ENCODE results near the gene TNIP1. TPM values are rescaled to one million over a fixed set of nuclear protein-coding genes. Genes with fewer than 3 reads are reported as not detected.

The TNIP1 gene
- total RNA-seq, 2 experiments from 2014 or later: 110 to 115 TPM

GRCh38 chr5:151034422-151035379 lies 46.1 kb downstream of the TNIP1 start:
- CTCF ChIA-PET: interaction anchor here (1.5 kb wide), 1 partner anchor 81 kb away, joined by 5 read pairs; no protein-coding TSS in a partner anchor
- no peak overlapping the region for H3K27ac ChIP-seq (ENCODE audit: low read depth in 1 of 2, low read length in 2 of 2)

GRCh38 chr5:151033217-151033934 lies 47.5 kb downstream of the TNIP1 start:
- no peak for ATAC-seq (ENCODE audit: poor library complexity)
- Mint-ChIP-seq H3K4me3 (no peak overlapping the region), H3K36me3 (ENCODE audit: low read depth) (peaks cover 99% of the 10 kb centered on the region), H3K9me3 (no peaks in the 10 kb centered on the region), H3K27me3 (no peaks in the 10 kb centered on the region), H3K27ac (no peak overlapping the region), H3K4me1 (ENCODE audit: low read depth) (no peaks in the 10 kb centered on the region)
- no peak overlapping the region for H3K4me3 ChIP-seq (ENCODE audit: low read length)
- intact Hi-C loops (cut with DNase I, micrococcal nuclease): no loop called here
- ChIA-PET POLR2A (no interaction called here), CTCF (no interaction called here)
- H3K36me3 ChIP-seq (ENCODE audit: insufficient read depth, low read length): peaks cover 94% of the 10 kb centered on the region
- no peaks in the 10 kb centered on the region for H3K4me1 ChIP-seq (ENCODE audit: insufficient read depth, low read length)
- TF ChIP-seq, protein P1, sequence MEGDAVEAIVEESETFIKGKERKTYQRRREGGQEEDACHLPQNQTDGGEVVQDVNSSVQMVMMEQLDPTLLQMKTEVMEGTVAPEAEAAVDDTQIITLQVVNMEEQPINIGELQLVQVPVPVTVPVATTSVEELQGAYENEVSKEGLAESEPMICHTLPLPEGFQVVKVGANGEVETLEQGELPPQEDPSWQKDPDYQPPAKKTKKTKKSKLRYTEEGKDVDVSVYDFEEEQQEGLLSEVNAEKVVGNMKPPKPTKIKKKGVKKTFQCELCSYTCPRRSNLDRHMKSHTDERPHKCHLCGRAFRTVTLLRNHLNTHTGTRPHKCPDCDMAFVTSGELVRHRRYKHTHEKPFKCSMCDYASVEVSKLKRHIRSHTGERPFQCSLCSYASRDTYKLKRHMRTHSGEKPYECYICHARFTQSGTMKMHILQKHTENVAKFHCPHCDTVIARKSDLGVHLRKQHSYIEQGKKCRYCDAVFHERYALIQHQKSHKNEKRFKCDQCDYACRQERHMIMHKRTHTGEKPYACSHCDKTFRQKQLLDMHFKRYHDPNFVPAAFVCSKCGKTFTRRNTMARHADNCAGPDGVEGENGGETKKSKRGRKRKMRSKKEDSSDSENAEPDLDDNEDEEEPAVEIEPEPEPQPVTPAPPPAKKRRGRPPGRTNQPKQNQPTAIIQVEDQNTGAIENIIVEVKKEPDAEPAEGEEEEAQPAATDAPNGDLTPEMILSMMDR (IDR thresholded peaks at IDR 0.05): no peak
- no peaks in the 10 kb centered on the region for H3K9me3 ChIP-seq (ENCODE audit: control insufficient read depth in 1 of 2, insufficient read depth in 1 of 2, low read length in 2 of 2)
- DNase-seq: no peak
- no peak overlapping the region for H3K27ac ChIP-seq (ENCODE audit: low read depth in 1 of 2, low read length in 2 of 2)
- H3K27me3 ChIP-seq (ENCODE audit: control insufficient read depth in 1 of 2, insufficient read depth in 2 of 2, low read length in 2 of 2): no peaks in the 10 kb centered on the region

More at GRCh38 chr5:151034422-151035379, 46.1 kb downstream of the TNIP1 start:
- Histone ChIP-seq H3K4me1 (ENCODE audit: insufficient read depth, low read length) (no peaks in the 10 kb centered on the region), H3K27me3 (ENCODE audit: control insufficient read depth in 1 of 2, insufficient read depth in 2 of 2, low read length in 2 of 2) (no peaks in the 10 kb centered on the region), H3K36me3 (ENCODE audit: insufficient read depth, low read length) (peaks cover 94% of the 10 kb centered on the region), H3K4me3 (ENCODE audit: low read length) (no peak overlapping the region), H3K9me3 (ENCODE audit: control insufficient read depth in 1 of 2, insufficient read depth in 1 of 2, low read length in 2 of 2) (no peaks in the 10 kb centered on the region)
- DNase-seq: no peak
- POLR2A ChIA-PET: no interaction called here
- TF ChIP-seq, protein P1 (IDR thresholded peaks at IDR 0.05): no peak
- no peak overlapping the region for H3K4me3 Mint-ChIP-seq
- no peaks in the 10 kb centered on the region for H3K4me1 Mint-ChIP-seq (ENCODE audit: low read depth)
- no peaks in the 10 kb centered on the region for H3K9me3 Mint-ChIP-seq
- intact Hi-C loops (cut with DNase I, micrococcal nuclease): no loop called here
- peaks cover 99% of the 10 kb centered on the region for H3K36me3 Mint-ChIP-seq (ENCODE audit: low read depth)
- H3K27me3 Mint-ChIP-seq: no peaks in the 10 kb centered on the region
- no peak overlapping the region for H3K27ac Mint-ChIP-seq
- no peak for ATAC-seq (ENCODE audit: poor library complexity)

DNA sequence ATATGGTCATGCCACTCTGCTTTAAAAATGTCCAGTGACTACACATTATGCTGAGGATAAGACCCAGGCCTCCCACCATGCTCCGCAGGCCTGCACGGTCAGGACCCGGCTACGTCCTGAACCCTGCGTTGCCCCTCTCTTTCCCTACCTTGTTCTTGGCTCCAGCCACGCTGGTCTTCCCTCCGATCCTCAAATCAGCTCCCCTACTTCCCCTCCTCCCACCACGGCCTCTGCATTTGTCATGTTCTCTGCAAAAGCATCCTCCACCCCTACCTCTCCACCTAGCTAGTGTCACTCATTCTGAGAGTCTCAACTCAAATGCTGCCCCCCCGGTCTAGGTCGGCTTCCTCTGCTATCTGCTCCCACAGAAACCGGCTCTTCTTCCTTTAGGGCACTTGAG lies 49.3 kb downstream of the TNIP1 start:
- CTCF ChIA-PET: no interaction called here
- no peak overlapping the region for H3K27ac Mint-ChIP-seq

More for the DNA sequence above, 49.3 kb downstream of the TNIP1 start:
- TF ChIP-seq, protein P1 (IDR thresholded peaks at IDR 0.05): no peak
- no peak for ATAC-seq (ENCODE audit: poor library complexity)
- no peak overlapping the region for H3K4me3 ChIP-seq (ENCODE audit: low read length)
- no peaks in the 10 kb centered on the region for H3K27me3 ChIP-seq (ENCODE audit: control insufficient read depth in 1 of 2, insufficient read depth in 2 of 2, low read length in 2 of 2)
- H3K4me3 Mint-ChIP-seq: no peak overlapping the region
- H3K36me3 Mint-ChIP-seq (ENCODE audit: low read depth): peaks cover 88% of the 10 kb centered on the region
- POLR2A ChIA-PET: interaction anchor here (0.6 kb wide), 1 partner anchor 376 kb away, joined by 3 read pairs; no protein-coding TSS in a partner anchor
- no peaks in the 10 kb centered on the region for H3K9me3 Mint-ChIP-seq
- no peaks in the 10 kb centered on the region for H3K4me1 ChIP-seq (ENCODE audit: insufficient read depth, low read length)
- H3K9me3 ChIP-seq (ENCODE audit: control insufficient read depth in 1 of 2, insufficient read depth in 1 of 2, low read length in 2 of 2): no peaks in the 10 kb centered on the region
- peaks cover 94% of the 10 kb centered on the region for H3K36me3 ChIP-seq (ENCODE audit: insufficient read depth, low read length)
- DNase-seq: no peak
- no peaks in the 10 kb centered on the region for H3K4me1 Mint-ChIP-seq (ENCODE audit: low read depth)
- no peaks in the 10 kb centered on the region for H3K27me3 Mint-ChIP-seq
- H3K27ac ChIP-seq (ENCODE audit: low read depth in 1 of 2, low read length in 2 of 2): no peak overlapping the region
- intact Hi-C loops (cut with DNase I, micrococcal nuclease): no loop called here
